Fibroblast of skin of right quadriceps (primary cell): Measurements from ENCODE around the gene ARHGDIA.

Experiments
- DNase-seq: peaks from one replicate; pipeline ENCODE4 v3.0.0-alpha.2; 2013

The ARHGDIA gene

DNA sequence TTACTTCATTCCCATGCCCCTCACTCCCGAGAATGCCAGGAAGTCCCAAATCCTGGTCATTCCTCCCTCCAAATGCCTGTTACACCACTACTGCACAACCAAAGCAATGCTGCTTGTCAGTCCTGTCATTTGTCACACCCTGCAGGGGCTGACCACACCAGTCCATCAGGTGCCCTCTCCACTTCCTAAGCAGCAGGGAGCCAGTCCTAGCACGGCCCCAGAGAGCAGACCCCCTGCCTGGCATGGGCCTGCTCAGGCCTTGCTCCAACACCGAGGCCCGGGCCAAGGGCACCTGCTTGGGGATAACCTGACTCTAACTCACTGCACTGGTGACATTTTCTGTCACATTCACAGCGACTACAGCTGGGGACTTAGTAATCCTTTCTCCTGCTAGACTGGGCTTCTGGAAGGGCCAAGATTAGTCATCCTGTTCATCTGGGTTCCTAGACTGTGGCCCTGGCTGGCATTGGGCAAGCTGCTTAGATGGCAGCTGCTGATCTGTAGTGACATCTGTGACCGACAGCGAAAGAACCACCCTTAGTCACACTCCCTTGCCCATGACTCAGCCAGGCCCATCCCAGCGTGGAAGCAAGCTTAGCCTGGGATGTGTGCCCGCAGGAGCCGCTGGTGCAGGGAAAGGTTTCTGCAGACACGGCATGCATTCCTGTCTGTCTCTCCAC, 14.9 kb upstream of the ARHGDIA start:
- no peak for DNase-seq

GRCh38 chr17:81885454-81885853, 14.3 kb upstream of the ARHGDIA start:
- no peak for DNase-seq

GRCh38 chr17:81884968-81885367, 13.8 kb upstream of the ARHGDIA start:
- DNase-seq: no peak

GRCh38 chr17:81884520-81884919, 13.4 kb upstream of the ARHGDIA start:
- DNase-seq: no peak

DNA sequence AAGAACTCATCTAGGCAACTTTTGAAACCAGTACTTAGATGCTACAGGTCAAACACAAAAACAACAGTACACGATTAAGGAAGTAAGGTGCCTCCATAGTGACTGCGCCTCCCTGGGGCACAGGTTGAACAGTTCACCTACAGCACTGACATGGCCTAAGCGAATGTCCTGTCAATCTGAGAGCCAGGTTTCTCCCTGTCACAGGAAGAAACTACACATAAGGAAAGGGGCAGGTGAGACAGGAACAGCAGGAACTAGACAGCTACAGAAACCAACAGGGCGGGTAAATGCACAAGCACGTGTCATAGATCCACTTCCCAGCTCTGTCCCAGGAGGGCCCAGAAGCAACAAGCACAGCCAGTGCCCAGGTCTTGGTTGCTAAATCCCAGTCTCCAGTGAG, 8.0 kb upstream of the ARHGDIA start:
- DNase-seq: no peak

GRCh38 chr17:81878294-81878693, 7.2 kb upstream of the ARHGDIA start:
- DNase-seq: no peak

DNA sequence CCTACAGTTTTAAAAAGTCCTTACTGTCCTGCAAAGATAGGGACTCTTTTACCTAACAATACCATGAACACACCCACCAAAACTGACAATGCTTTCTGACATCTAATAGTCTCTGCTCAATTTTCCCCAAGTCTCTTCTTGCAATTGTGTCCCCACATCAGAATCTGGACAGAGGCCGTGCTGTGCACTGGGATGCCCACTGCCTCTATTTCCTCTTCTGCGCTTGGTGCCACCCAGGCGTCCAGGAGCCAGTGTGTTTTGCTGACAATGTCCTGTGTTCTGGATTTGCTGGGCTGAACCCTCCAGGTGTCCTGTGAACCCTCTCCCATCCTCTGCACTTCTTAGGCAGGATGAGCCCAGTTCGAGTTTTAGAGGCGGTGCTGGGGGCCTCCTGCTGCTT, 6.4 kb upstream of the ARHGDIA start:
- DNase-seq: no peak

- peak; percentile 90 for DNase-seq
These were observed 472 bp upstream of the ARHGDIA start for GRCh38 chr17:81871387-81872230.

DNA sequence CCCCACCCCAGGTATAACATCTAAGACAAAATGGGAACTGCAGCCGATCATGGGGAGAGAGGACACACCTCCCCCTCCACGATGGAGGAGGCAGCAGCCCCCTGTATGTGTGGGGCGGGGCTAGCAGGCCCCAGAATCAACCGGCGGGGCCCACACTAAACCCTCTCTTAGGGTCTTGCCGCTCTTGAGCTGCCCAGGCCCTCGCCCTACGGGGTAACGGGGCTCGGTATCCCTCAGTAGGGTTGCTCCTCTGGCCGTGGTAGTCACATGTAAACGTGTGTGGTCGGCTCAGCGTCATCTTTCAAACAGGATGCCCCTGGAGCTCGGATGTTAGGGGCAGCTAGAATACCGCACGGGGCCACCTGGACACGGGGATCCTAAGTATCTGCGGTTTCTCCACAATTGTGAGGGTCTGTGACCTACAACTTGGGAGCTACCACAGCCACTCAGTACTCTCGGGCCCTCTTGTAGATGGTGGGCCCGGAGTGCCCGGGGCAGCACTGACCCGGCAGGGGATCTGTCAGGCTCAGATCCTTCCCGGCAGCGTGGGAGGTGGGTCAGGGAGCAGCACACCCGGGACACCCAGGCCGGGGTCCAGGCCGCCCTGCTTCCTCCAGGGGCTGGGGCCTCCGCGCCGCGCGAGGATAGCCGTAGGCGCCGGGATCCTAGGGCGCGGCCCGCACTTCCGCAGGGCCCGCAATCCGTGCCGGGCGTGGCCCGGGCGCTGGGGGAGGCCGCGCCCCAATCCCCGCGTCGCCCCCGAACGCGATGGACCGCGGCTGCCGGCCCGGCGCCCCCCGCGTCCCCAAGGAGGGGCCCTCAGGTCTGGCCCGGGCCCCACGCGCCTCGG, 781 bp downstream of the ARHGDIA start:
- peak; percentile 46 for DNase-seq

DNA sequence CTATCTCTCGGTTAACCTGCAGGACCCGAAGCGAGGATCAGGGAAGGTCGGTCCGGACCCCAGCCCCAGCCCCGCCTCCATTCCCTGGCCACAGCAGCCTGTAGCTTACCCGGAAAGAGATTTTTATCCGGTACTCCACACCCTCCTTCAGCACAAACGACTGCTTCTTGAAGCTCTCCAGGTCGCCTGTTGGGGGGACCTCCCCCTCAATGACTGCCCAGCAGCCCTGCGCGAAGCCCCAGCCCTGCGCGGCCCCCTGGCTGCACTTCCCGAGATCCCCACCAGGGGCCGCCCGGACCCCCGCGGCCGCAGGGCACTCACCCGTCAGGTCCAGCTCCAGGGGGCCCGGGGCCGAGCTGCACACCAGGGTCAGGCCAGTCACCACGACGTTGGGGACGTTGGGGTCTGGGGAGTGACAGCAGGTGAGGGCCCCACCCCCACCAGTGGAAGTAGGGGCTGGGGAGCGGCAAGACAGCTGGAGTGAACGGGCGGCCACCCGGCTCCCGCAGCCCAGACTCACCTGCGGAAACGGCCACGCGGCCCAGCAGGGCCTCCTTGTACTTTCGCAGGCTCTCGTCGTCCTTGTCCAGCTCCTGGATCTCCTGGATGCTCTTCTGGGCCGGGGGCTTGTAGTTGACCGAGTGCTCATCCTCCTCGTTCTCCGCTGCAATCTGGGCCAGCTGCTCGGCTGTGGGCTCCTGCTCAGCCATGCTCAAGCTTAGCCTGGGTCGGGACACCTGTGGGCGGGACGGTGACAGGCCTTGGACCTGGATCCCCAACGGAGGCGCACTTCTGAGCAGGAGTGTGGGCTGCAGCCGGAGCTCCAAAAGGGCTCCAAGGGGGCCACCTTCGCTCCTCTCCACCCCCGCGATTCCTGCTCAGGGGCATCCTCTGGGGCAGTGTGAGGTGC, 1.7 kb downstream of the ARHGDIA start:
- peak; percentile 48 for DNase-seq

- peak; percentile 87 for DNase-seq
These were observed 2.4 kb downstream of the ARHGDIA start for GRCh38 chr17:81868674-81869220.

GRCh38 chr17:81867991-81868673, 3.0 kb downstream of the ARHGDIA start:
- DNase-seq: no peak

GRCh38 chr17:81867170-81867990, 3.8 kb downstream of the ARHGDIA start:
- peak; percentile 56 for DNase-seq

DNA sequence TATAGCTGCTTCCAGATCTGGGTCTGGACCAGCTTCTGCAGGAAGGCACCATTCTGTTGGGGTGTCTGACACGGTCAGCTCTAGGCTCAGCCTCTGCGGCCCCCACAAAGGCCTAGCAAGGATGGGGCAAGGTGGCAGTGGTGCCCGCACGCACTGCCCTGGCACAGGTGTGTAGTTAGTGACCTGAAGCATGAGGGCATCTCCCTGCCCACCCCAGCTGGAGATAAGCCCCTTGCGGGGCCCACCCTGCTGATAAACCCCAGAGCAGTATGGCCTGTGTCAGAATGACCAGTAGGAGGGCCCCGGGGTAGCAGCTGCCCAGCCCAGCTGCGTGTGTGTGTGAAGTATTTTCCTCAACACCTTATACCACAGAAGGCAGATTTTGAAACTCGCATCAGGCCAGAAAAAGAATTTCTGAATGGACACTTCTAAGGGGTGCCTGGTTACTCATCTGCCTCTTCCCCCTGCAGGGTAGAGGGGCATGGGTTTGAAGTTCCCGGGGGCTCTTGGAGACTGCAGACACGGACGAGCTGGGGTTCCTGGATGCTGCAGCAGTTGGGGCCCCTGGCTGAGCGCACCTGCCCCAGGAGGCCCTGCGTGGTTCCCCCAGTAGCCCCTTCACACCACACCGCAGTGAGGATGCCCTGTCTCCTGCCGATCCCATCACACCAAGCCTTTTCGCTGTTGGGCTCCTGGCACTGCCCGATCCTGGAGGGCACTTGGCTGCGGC, 4.5 kb downstream of the ARHGDIA start:
- DNase-seq: no peak

DNA sequence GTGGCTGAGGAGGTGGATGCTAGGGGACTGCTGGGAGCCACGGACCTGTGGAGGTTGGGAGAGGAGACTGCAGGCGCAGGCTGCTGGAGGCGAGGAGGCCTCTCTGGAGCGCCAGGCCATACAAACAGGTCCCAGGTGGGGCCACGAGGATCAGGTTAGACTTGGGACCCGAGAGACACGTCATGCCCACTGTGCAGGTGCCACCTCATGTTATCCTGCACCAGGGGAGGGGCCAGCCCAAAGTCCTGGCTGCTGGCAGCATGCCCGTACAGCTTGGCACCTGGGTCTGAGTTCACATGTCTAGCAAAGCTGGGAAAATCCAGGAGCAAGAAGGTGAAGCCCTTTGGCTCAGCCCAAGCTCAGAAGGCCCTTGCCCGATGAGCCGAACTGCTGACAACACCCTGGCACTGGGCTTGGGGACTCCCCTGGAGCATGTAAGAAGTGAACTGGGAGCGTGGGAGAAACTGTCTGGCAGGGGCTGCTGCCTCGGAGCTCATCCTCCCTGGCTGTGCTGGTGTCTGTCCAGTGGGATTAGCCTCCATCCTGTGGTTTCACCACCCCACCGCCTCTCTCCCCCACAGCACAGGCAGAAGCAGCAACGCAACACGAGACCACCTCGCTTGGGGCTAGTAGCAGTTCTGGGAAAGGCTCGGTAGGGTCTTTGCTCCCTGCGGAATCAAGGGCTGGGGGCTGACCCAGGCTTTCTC, 5.3 kb downstream of the ARHGDIA start:
- no peak for DNase-seq

DNA sequence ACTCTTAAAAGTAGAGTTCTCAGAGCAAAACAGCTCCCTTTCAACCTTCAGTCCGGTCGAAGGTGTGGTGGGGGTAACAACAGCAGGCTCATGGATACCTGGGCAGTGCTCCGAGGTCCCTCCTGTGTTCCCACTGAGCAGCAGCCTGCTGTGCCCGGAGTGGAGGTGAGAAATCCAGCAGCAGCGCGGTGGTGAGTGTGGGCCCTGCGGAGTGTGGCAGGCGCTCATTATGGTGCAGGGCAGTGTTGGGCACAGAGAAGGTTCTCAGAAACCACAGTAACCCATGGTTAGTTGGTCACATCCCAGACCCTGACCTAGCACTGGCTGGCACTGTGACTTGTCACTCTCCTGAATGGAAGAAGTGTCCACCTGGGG, 5.8 kb downstream of the ARHGDIA start:
- no peak for DNase-seq

GRCh38 chr17:81863833-81864768, 7.0 kb downstream of the ARHGDIA start:
- no peak for DNase-seq

DNA sequence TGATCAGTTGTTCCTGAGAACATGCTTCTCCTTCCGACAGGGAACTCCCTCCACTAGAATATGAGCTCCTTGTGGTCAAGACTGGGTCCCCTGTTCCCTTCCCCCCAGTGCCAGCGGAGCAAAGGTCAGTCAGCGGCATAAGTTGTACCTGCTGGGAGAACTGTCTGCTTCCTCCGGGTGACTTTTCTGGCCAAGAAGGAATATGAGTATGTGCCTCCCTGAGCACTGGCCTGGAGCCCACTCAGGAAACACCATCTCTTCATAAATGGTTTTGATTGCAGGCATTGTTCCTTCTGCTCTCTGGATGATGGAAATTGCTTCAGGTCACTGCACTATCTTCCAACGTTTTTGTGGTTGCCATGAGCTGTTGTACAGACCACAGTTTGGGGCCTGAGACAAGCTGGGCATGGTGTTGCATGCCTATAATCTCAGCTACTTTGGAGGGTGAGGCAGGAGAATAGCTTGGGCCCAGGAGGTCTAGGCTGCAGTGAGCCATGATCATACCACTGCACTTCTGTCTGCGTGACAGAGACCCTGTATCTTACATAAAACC, 7.9 kb downstream of the ARHGDIA start:
- no peak for DNase-seq
